ENCODE measurements around the gene UNC13D. TPM values are rescaled to one million over a fixed set of nuclear protein-coding genes. Genes with fewer than 3 reads are reported as not detected.

Gene UNC13D
- total and polyA plus RNA-seq, 9 of the 15 experiments (the other 6 are each of a cell fraction or from before 2014, with no cell fraction given), result 0.86 to 244 (median 69.2) TPM

GRCh38 chr17:75881678-75882454 is 37.7 kb upstream of the UNC13D start:
- POLR2A ChIA-PET, result interaction anchor here (0.6 to 15.8 kb wide), 3 partner anchors 11 to 97 kb away, joined by 3 to 169 read pairs (median 3); partner anchors contain the start of genes TRIM65 and UNK
- H3K27ac ChIP-seq (ENCODE audit: extremely low read depth, low read depth, low read length), result no peak overlapping the region
- H3K4me3 ChIP-seq, result no peak overlapping the region
- CTCF ChIA-PET (ENCODE audit: low intra/inter-chr PET ratio), result no interaction called here
- no peak for ATAC-seq
- no peaks in the 10 kb centered on the region for H3K9me3 ChIP-seq (replicated peaks; ENCODE audit: control insufficient read depth, insufficient read depth, low read depth, low read length)
- H3K4me2 ChIP-seq (ENCODE audit: insufficient read depth, low read length), result no peak overlapping the region
- in situ Hi-C loops (cut with MboI) (no loop called here), intact Hi-C loops (cut with micrococcal nuclease) (no loop called here)
- peak overlapping the region in 1 of 2 experiments; percentile 83; a peak in 2 of 4 replicates for H3K9ac ChIP-seq (ENCODE audit: insufficient read depth in 1 of 2, low read depth in 2 of 2, low read length in 2 of 2)
- H4K20me1 ChIP-seq (replicated peaks; ENCODE audit: control insufficient read depth, insufficient read depth, low read length), result no peaks in the 10 kb centered on the region
- H3K4me1 ChIP-seq (replicated peaks in 1 of 2; ENCODE audit: control insufficient read depth in 2 of 2, insufficient read depth in 2 of 2, low read length in 2 of 2), result peaks cover 6 to 38% of the 10 kb centered on the region in 2 experiments; a peak in 4 of 5 replicates
- FAIRE-seq, result no peak
- no peaks in the 10 kb centered on the region for H3K27me3 ChIP-seq (ENCODE audit: control insufficient read depth in 2 of 2, insufficient read depth in 2 of 2, low read length in 2 of 2)
- H3K36me3 ChIP-seq (ENCODE audit: control insufficient read depth, insufficient read depth, low read length), result no peaks in the 10 kb centered on the region
- H3K9me1 ChIP-seq (ENCODE audit: control insufficient read depth, insufficient read depth, low read length), result no peaks in the 10 kb centered on the region
- TF ChIP-seq RBM25 (IDR thresholded peaks at IDR 0.05; ENCODE audit: low read depth, low read length, severe bottlenecking) (no peak), ZNF707 (CRISPR knock-in tag; conservative IDR thresholded peaks at IDR 0.05) (no peak), HSF4 (CRISPR knock-in tag; IDR thresholded peaks at IDR 0.05; ENCODE audit: borderline replicate concordance) (no peak), CHAMP1 (IDR thresholded peaks at IDR 0.05) (no peak), DACH1 (IDR thresholded peaks at IDR 0.05; ENCODE audit: partially characterized antibody) (no peak), ZNF655 (CRISPR knock-in tag; IDR thresholded peaks at IDR 0.05) (no peak), CC2D1A (IDR thresholded peaks at IDR 0.05) (no peak), RFX1 (IDR thresholded peaks at IDR 0.05) (no peak)
- BruUV-seq (replicated peaks), result no TSS peak
- no peak for DNase-seq (ENCODE audit: extremely low read depth in 1 of 4, low spot score in 3 of 4)
- 46% methylated on average over 14 of the region's 15 CpGs for WGBS (ENCODE audit: insufficient coverage, low coverage, missing lambda C conversion rate)
- no peak overlapping the region for H2AFZ ChIP-seq (ENCODE audit: low read depth, low read length)
- H3K79me2 ChIP-seq (ENCODE audit: control insufficient read depth, insufficient read depth, low read length), result no peaks in the 10 kb centered on the region
